ENCODE results near the gene SCYGR7. TPM values are rescaled to one million over a fixed set of nuclear protein-coding genes. Genes with fewer than 3 reads are reported as not detected.

Gene SCYGR7
- total and polyA plus RNA-seq, 2 of the 13 experiments (the other 11 are each of a cell fraction or from before 2014, with no cell fraction given) = not detected

- TF ChIP-seq SMYD3 (CRISPR knock-in tag; IDR thresholded peaks at IDR 0.05) = no peak
- TF ChIP-seq ZNF280B (CRISPR knock-in tag; IDR thresholded peaks at IDR 0.05; ENCODE audit: borderline replicate concordance) = no peak
- peak; percentile 20; the same call in 1 of the 2 replicates for TF ChIP-seq ZNF503 (CRISPR knock-in tag; IDR thresholded peaks at IDR 0.05)
- no peak for TF ChIP-seq SMAD9 (CRISPR knock-in tag; IDR thresholded peaks at IDR 0.05)
- no peak for TF ChIP-seq TCF7 (IDR thresholded peaks at IDR 0.05; ENCODE audit: low read depth)
- TF ChIP-seq ZNF17 (CRISPR knock-in tag; IDR thresholded peaks at IDR 0.05) = no peak
- no peak for TF ChIP-seq ZNF549 (CRISPR knock-in tag; IDR thresholded peaks at IDR 0.05)
- TF ChIP-seq TERF1 (CRISPR knock-in tag; IDR thresholded peaks at IDR 0.05) = no peak
- TF ChIP-seq CCDC6 (CRISPR knock-in tag; IDR thresholded peaks at IDR 0.05) = 0 out of 2 replicates have a peak, but pooled peaks have one; percentile 40
- no peak for TF ChIP-seq WIZ (CRISPR knock-in tag; IDR thresholded peaks at IDR 0.05)
- no peak; the same call in 1 of the 2 replicates for TF ChIP-seq ZNF431 (CRISPR knock-in tag; IDR thresholded peaks at IDR 0.05; ENCODE audit: borderline replicate concordance, low read depth)
- TF ChIP-seq ZNF792 (CRISPR knock-in tag; IDR thresholded peaks at IDR 0.05) = no peak
- no peak for TF ChIP-seq ZNF205 (CRISPR knock-in tag; IDR thresholded peaks at IDR 0.05)
- no peak for TF ChIP-seq SP140L (CRISPR knock-in tag; IDR thresholded peaks at IDR 0.05; ENCODE audit: borderline replicate concordance)
- no peak for TF ChIP-seq RNF2 (conservative IDR thresholded peaks at IDR 0.05; ENCODE audit: low read depth)
- no peak for TF ChIP-seq KDM2A (CRISPR knock-in tag; IDR thresholded peaks at IDR 0.05; ENCODE audit: borderline replicate concordance, low read depth)
- TF ChIP-seq SALL2 (CRISPR knock-in tag; IDR thresholded peaks at IDR 0.05) = no peak
- TF ChIP-seq ZBTB2 (CRISPR knock-in tag; IDR thresholded peaks at IDR 0.05; ENCODE audit: low read depth) = no peak
- no peak for TF ChIP-seq ZNF264 (CRISPR knock-in tag; IDR thresholded peaks at IDR 0.05)
- TF ChIP-seq HMG20A (CRISPR knock-in tag; IDR thresholded peaks at IDR 0.05; ENCODE audit: borderline replicate concordance) = peak; percentile 35; the same call in 1 of the 2 replicates
- peak; percentile 73 for TF ChIP-seq SALL1 (CRISPR knock-in tag; IDR thresholded peaks at IDR 0.05)
- TF ChIP-seq CBX2 (IDR thresholded peaks at IDR 0.05; ENCODE audit: low read depth, low read length) = no peak
- no peak for TF ChIP-seq CBX2 (CRISPR knock-in tag; IDR thresholded peaks at IDR 0.05; ENCODE audit: low read depth)
- no peak for TF ChIP-seq THAP8 (CRISPR knock-in tag; IDR thresholded peaks at IDR 0.05; ENCODE audit: borderline replicate concordance)
These were observed 44.1 kb downstream of the SCYGR7 start (continued) for GRCh38 chr2:227772197-227772661.
